H1 (cell line): ENCODE measurements around the gene NDUFB8. TPM values are rescaled to one million over a fixed set of nuclear protein-coding genes. Genes with fewer than 3 reads are reported as not detected.

Experiments
- ASH2L ChIP-seq: fragments of 200-600, 300-600 bp; sonication (generic); IDR thresholded peaks from one replicate; pipeline ENCODE4 v1.7.1; 2017; ENCODE audit warnings: low read length
- BACH1 ChIP-seq: IDR thresholded peaks from 2 replicates; pipeline ENCODE4 v1.6.1; 2012; ENCODE audit warnings: low read length, improper control_type of control experiment
- CBX8 ChIP-seq: fragments of 300-800, 300-1000 bp; sonication (generic); IDR thresholded peaks from 2 replicates; pipeline ENCODE4 v1.7.1; 2016; ENCODE audit warnings: low read depth, low read length, borderline replicate concordance
- CEBPB ChIP-seq: IDR thresholded peaks from 2 replicates; pipeline ENCODE4 v1.6.1; 2012; ENCODE audit warnings: low read depth, low read length
- CHD2 ChIP-seq: IDR thresholded peaks from 2 replicates; pipeline ENCODE4 v1.6.1; 2012; ENCODE audit warnings: low read length, improper control_type of control experiment
- CREB1 ChIP-seq: IDR thresholded peaks from 2 replicates; pipeline ENCODE4 v1.6.1; 2012; ENCODE audit warnings: inconsistent platforms
- EZH2 ChIP-seq: fragments of 200-600 bp; sonication (generic); IDR thresholded peaks from 2 replicates; pipeline ENCODE4 v1.7.1; 2012; ENCODE audit warnings: low read depth, mild to moderate bottlenecking, moderate library complexity, low read length, inconsistent platforms; ENCODE audit not compliant: severe bottlenecking
- FOSL1 ChIP-seq: IDR thresholded peaks from 2 replicates; pipeline ENCODE4 v1.6.1; 2011; ENCODE audit warnings: mild to moderate bottlenecking, low read depth, low read length, moderate library complexity; ENCODE audit not compliant: insufficient read depth
- GABPA ChIP-seq: IDR thresholded peaks from 2 replicates; pipeline ENCODE4 v1.6.1; 2011; ENCODE audit warnings: mild to moderate bottlenecking, low read length, moderate library complexity, borderline replicate concordance; ENCODE audit not compliant: insufficient read depth
- HDAC2 ChIP-seq, 2 experiments: fragments of 300-600 bp in 1 of 2; sonication (generic) in 1 of 2; IDR thresholded peaks; 2 replicates each; pipeline ENCODE4 v1.6.1; 2011 to 2012; ENCODE audit warnings: low read depth in 2 of 2, low read length in 2 of 2, mild to moderate bottlenecking in 2 of 2, moderate library complexity in 2 of 2, borderline replicate concordance in 1 of 2, inconsistent platforms in 1 of 2
- KDM4A ChIP-seq: IDR thresholded peaks from one replicate; pipeline ENCODE4 v1.7.1; 2012; ENCODE audit warnings: low read depth, mild to moderate bottlenecking, moderate library complexity, low read length, inconsistent platforms; ENCODE audit not compliant: severe bottlenecking
- NRF1 ChIP-seq: IDR thresholded peaks from 2 replicates; pipeline ENCODE4 v1.6.1; 2011; ENCODE audit warnings: mild to moderate bottlenecking, low read depth, low read length, improper control_type of control experiment
- RFX5 ChIP-seq: IDR thresholded peaks from 2 replicates; pipeline ENCODE4 v1.6.1; 2011; ENCODE audit warnings: low read depth, low read length, improper control_type of control experiment, borderline replicate concordance
- SAP30 ChIP-seq: fragments of 300-600 bp; sonication (generic); IDR thresholded peaks from 2 replicates; pipeline ENCODE4 v1.7.1; 2012; ENCODE audit warnings: low read length, moderate library complexity, mild to moderate bottlenecking, inconsistent platforms; ENCODE audit not compliant: insufficient read depth, insufficient replicate concordance
- SP1 ChIP-seq: IDR thresholded peaks from 2 replicates; pipeline ENCODE4 v1.6.1; 2011; ENCODE audit warnings: low read depth, low read length
- SRF ChIP-seq: IDR thresholded peaks from 2 replicates; pipeline ENCODE4 v1.6.1; 2011; ENCODE audit warnings: mild to moderate bottlenecking, low read depth, low read length, moderate library complexity
- SUZ12 ChIP-seq: fragments of 200-600 bp; sonication (generic); IDR thresholded peaks from 2 replicates; pipeline ENCODE4 v1.6.1; 2012; ENCODE audit warnings: mild to moderate bottlenecking, inconsistent platforms, low read length, moderate library complexity, mixed read lengths
- TAF1 ChIP-seq: IDR thresholded peaks from 2 replicates; pipeline ENCODE4 v1.6.1; 2011; ENCODE audit warnings: mild to moderate bottlenecking, low read depth, low read length
- TAF7 ChIP-seq: optimal IDR thresholded peaks from 2 replicates; pipeline ENCODE3; 2011; ENCODE audit warnings: low read depth, mild to moderate bottlenecking, inconsistent platforms, low read length, moderate library complexity, borderline replicate concordance
- TBP ChIP-seq: IDR thresholded peaks from 2 replicates; pipeline ENCODE4 v1.6.1; 2011; ENCODE audit warnings: low read depth, low read length, improper control_type of control experiment
- YY1 ChIP-seq: IDR thresholded peaks from 2 replicates; pipeline ENCODE4 v1.6.1; 2011; ENCODE audit warnings: low read depth, mild to moderate bottlenecking, low read length
- polyA plus RNA-seq, 7 experiments: library from polyadenylated mRNA; depleted of rRNA in 3 of 7; stranded (reverse) in 5 of 7; unstranded in 2 of 7; fragments of >200 nt in 5 of 7; fragments of 200-250 nt in 2 of 7; gene quantifications; 1 replicate in 5 of 7; 2 replicates in 1 of 7; 4 replicates in 1 of 7; pipeline versions ENCODE4 v1.2.1 to v1.2.3, GENCODE V29; 2011 to 2013; ENCODE audit warnings: missing spikeins in 2 of 7, mixed read lengths in 2 of 7
- total RNA-seq: library from RNA; stranded (reverse); fragmentation: NEBNext Ultra II Directional; extraction: Animal tissue kit (Norgen Biotek cat#: 25700); gene quantifications from 2 replicates; pipeline ENCODE4 v1.2.1, GENCODE V29; 2021
- TF ChIP-seq, protein P1 (sequence below), 3 experiments: IDR thresholded peaks; 1 replicate in 2 of 3; 2 replicates in 1 of 3; pipeline versions ENCODE4 v1.5.1 to v1.6.1; 2011; ENCODE audit warnings: low read length in 3 of 3, mild to moderate bottlenecking in 3 of 3, inconsistent platforms in 2 of 3, low read depth in 1 of 3, moderate library complexity in 1 of 3; ENCODE audit not compliant: insufficient read depth in 1 of 3; ENCODE audit errors: control extremely low read depth in 1 of 3

Gene NDUFB8
- total and polyA plus RNA-seq, 2 of the 8 experiments (the other 6 are each of a cell fraction or from before 2014, with no cell fraction given), result 175 to 455 TPM

DNA sequence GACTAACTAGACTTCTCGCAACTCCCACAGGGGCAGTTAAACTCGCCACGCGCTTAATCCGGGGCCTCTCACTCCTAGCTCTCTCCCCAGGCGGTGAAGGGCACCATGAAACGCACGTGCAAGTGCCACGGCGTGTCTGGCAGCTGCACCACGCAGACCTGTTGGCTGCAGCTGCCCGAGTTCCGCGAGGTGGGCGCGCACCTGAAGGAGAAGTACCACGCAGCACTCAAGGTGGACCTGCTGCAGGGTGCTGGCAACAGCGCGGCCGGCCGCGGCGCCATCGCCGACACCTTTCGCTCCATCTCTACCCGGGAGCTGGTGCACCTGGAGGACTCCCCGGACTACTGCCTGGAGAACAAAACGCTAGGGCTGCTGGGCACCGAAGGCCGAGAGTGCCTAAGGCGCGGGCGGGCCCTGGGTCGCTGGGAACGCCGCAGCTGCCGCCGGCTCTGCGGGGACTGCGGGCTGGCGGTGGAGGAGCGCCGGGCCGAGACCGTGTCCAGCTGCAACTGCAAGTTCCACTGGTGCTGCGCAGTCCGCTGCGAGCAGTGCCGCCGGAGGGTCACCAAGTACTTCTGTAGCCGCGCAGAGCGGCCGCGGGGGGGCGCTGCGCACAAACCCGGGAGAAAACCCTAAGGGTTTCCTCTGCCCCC, 47.4 kb downstream of the NDUFB8 start (continued):
- peak; percentile 56 for TF ChIP-seq KDM4A
- TF ChIP-seq YY1, result no peak
- TF ChIP-seq TAF1, result peak; percentile 57; the same call in 1 of the 2 replicates
- TF ChIP-seq CHD2, result no peak
- no peak for TF ChIP-seq SP1
- no peak for TF ChIP-seq CEBPB
- TF ChIP-seq FOSL1, result no peak
- no peak; the same call in 1 of the 2 replicates for TF ChIP-seq NRF1
- TF ChIP-seq TAF7, result peak; percentile 19
- peak; percentile 42 for TF ChIP-seq EZH2
- TF ChIP-seq TBP, result peak; percentile 58
- TF ChIP-seq CBX8, result no peak
- no peak for TF ChIP-seq CREB1
- TF ChIP-seq HDAC2 (IDR thresholded peaks at IDR 0.05; ENCODE audit: borderline replicate concordance in 1 of 2, low read depth in 2 of 2, low read length in 2 of 2), result 0 out of 4 replicates have a peak, but pooled peaks of 1 of the 2 experiments have one; percentile 49
- peak; percentile 10; the same call in 1 of the 2 replicates for TF ChIP-seq BACH1
- TF ChIP-seq SRF, result no peak
- TF ChIP-seq SAP30, result no peak
- TF ChIP-seq ASH2L, result peak; percentile 27
- TF ChIP-seq SUZ12, result peak; percentile 76
- TF ChIP-seq GABPA, result peak; percentile 66; the same call in 1 of the 2 replicates
- TF ChIP-seq, protein P1, sequence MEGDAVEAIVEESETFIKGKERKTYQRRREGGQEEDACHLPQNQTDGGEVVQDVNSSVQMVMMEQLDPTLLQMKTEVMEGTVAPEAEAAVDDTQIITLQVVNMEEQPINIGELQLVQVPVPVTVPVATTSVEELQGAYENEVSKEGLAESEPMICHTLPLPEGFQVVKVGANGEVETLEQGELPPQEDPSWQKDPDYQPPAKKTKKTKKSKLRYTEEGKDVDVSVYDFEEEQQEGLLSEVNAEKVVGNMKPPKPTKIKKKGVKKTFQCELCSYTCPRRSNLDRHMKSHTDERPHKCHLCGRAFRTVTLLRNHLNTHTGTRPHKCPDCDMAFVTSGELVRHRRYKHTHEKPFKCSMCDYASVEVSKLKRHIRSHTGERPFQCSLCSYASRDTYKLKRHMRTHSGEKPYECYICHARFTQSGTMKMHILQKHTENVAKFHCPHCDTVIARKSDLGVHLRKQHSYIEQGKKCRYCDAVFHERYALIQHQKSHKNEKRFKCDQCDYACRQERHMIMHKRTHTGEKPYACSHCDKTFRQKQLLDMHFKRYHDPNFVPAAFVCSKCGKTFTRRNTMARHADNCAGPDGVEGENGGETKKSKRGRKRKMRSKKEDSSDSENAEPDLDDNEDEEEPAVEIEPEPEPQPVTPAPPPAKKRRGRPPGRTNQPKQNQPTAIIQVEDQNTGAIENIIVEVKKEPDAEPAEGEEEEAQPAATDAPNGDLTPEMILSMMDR (IDR thresholded peaks at IDR 0.05; ENCODE audit: control extremely low read depth in 1 of 3, insufficient read depth in 1 of 3, low read depth in 1 of 3, low read length in 3 of 3), result peak; percentile 78 to 85 (median 82)
- peak; percentile 64; the same call in 1 of the 2 replicates for TF ChIP-seq RFX5
